ENCODE data around the gene RBM34.

DNA sequence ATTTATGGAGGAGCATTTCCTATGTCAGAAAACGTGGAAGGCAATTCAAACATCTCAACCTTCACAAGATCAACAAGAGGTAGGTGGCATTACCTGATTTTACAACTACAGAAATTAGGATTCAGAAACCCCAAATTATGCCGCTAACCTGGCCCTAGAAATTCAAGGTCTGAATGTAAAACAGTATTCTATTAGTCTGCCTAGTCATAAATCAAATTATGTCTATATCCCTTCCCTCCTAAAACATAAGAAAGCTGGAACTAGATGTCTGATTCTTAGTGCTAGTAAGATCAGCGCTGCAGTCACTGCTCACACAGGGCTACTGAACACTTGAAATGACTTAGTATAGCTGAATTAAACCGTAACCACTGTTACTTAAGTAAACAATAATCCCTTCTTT is 33.8 kb downstream of the RBM34 start:
- TF ChIP-seq CTCF (conservative IDR thresholded peaks at IDR 0.05) (no peak), ZFX (IDR thresholded peaks at IDR 0.05) (no peak)

All from C4-2B (cell line).